Adrenal gland (tissue), 12 donors: ENCODE results near the gene KCNA10. TPM values are rescaled to one million over a fixed set of nuclear protein-coding genes. Genes with fewer than 3 reads are reported as not detected.

ENCODE experiments used
- DNase-seq, 7 donors: peaks; one replicate each; pipeline ENCODE4 v3.0.0-alpha.2; 2019 to 2020
- H3K27ac ChIP-seq, 5 donors: fragments of 200-600 bp; sonication (generic) in 4 of 5; 1 replicate in 3 of 5; 2 replicates in 2 of 5; pipeline versions ENCODE4 v1.5.1 to v1.8.0; 2016 to 2020; ENCODE audit warnings: mild to moderate bottlenecking in 1 of 5
- H3K27me3 ChIP-seq: fragments of 200-600 bp; 2 replicates; pipeline ENCODE4 v1.8.0; 2021
- H3K36me3 ChIP-seq, 2 donors: fragments of 200-600 bp; replicated peaks in 1 of 2; 1 replicate in 1 of 2; 2 replicates in 1 of 2; pipeline versions ENCODE4 v1.5.1 to v1.8.0; 2018 to 2022
- H3K4me1 ChIP-seq, 2 donors: fragments of 200-600 bp; replicated peaks in 1 of 2; 1 replicate in 1 of 2; 2 replicates in 1 of 2; pipeline versions ENCODE4 v1.5.1 to v1.8.0; 2018 to 2021
- H3K4me3 ChIP-seq, 4 donors: fragments of 200-600 bp; sonication (generic) in 3 of 4; one replicate each; pipeline ENCODE4 v1.5.1; 2016 to 2018
- H3K9me3 ChIP-seq, 3 donors: fragments of 200-600 bp; sonication (generic) in 1 of 3; replicated peaks in 1 of 3; 1 replicate in 2 of 3; 2 replicates in 1 of 3; pipeline versions ENCODE4 v1.5.1 to v1.8.0; 2016 to 2021
- POLR2A ChIP-seq, 2 donors: fragments of 450-650 bp; IDR thresholded peaks; one replicate each; pipeline ENCODE4 v1.6.1; 2017; ENCODE audit warnings: antibody characterized with exemption in 2 of 2, mild to moderate bottlenecking in 2 of 2, moderate library complexity in 1 of 2
- WGBS, 4 donors: extraction: QIAGEN DNeasy Blood & Tissue Kit in 2 of 4; methylation state at CpG; one replicate each; pipeline versions ENCODE4 v1.1.5 to v1.1.7; 2013 to 2017; 5-methylcytosine and 5-hydroxymethylcytosine counted together
- intact Hi-C, 2 donors: fragments of 100-400 bp; cut with DNase I; formaldehyde crosslinking; loops; one replicate each; pipeline versions ENCODE4 v1.14.1 to v1.15.0; 2022 to 2023
- polyA plus RNA-seq, 3 donors: library from polyadenylated mRNA; stranded (reverse); fragments of 200-250 nt in 2 of 3; fragments of 350-450 nt in 1 of 3; fragmentation: Illumina TruSeq in 1 of 3; extraction: RNeasy Lipid Tissue Mini Kit (QIAGEN cat#74804) in 1 of 3; gene quantifications; one replicate each; pipeline ENCODE4 v1.2.3, GENCODE V29; 2013 to 2014
- total RNA-seq, 9 donors: library from RNA; depleted of rRNA in 4 of 9; stranded (reverse); fragments of >200 nt in 4 of 9; fragments of 120-200 nt in 1 of 9; fragmentation: NEBNext Ultra II Directional in 1 of 9; extraction: Animal tissue kit (Norgen Biotek cat#: 25700) in 1 of 9; gene quantifications; one replicate each; pipeline versions ENCODE4 v1.1.0 to v1.2.4, GENCODE V29; 2013 to 2023
- TF ChIP-seq, protein P1 (sequence below), 6 experiments: fragments of 450-650 bp in 4 of 6; fragments of 200-600 bp in 2 of 6; sonication (generic) in 1 of 6; IDR thresholded peaks; 1 replicate in 5 of 6; 2 replicates in 1 of 6; pipeline versions ENCODE4 v1.5.1 to v1.8.0; 2016 to 2021; ENCODE audit warnings: antibody characterized with exemption in 6 of 6, mild to moderate bottlenecking in 2 of 6, moderate library complexity in 1 of 6
- donor health status: healthy with polysubstance abuse.
- donor health status: Bipolar disorder and iron deficiency.
- donor health status: DM: yes; HTN: yes; CAD: no.
- donor health status: DM: no; HTN: no; CAD: no.
- donor health status: DM: no; HTN: no; CAD: no.
- donor health status: DM: yes; HTN: yes; CAD: no.

The KCNA10 gene
- total and polyA plus RNA-seq, 12 donors: not detected

DNA sequence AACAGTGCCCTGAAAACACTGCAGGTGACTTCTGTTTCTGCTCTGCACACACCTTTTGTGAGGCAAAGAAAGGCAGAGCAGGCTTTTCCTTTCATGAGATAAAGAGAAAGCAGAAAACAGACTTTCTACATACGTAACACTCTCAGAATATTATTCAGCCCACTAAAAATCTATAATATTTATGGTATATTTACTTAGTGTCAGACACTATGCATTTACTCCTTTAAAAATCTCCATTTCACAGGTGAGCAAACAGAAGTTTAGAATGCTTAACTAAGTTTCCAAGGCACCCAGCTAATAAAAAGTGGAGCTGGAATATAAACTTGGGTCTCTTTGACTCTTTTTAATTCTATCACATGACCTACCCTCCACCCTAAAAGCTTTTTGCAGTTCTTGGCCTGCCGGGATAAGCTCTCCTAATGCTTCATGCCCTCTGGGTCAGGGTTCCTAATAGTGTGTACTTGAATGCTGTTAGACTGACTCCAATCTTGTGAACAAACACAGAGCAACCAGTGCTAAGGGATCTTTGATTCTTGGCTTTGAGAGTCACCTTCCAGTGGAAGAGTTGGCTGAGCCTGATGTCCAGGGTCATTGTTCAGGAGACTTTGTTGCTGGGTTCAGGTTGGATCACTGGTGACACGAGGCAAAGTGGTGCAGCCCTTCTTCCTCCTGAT lies 40.9 kb downstream of the KCNA10 start:
- Histone ChIP-seq H3K36me3 (no peaks in the 10 kb centered on the region), H3K27ac (no peak overlapping the region), H3K9me3 (no peaks in the 10 kb centered on the region), H3K4me3 (no peak overlapping the region), H3K4me1 (peaks cover 15 to 16% of the 10 kb centered on the region in 2 donors), H3K27me3 (no peaks in the 10 kb centered on the region)
- no peak for DNase-seq
- TF ChIP-seq, protein P1, sequence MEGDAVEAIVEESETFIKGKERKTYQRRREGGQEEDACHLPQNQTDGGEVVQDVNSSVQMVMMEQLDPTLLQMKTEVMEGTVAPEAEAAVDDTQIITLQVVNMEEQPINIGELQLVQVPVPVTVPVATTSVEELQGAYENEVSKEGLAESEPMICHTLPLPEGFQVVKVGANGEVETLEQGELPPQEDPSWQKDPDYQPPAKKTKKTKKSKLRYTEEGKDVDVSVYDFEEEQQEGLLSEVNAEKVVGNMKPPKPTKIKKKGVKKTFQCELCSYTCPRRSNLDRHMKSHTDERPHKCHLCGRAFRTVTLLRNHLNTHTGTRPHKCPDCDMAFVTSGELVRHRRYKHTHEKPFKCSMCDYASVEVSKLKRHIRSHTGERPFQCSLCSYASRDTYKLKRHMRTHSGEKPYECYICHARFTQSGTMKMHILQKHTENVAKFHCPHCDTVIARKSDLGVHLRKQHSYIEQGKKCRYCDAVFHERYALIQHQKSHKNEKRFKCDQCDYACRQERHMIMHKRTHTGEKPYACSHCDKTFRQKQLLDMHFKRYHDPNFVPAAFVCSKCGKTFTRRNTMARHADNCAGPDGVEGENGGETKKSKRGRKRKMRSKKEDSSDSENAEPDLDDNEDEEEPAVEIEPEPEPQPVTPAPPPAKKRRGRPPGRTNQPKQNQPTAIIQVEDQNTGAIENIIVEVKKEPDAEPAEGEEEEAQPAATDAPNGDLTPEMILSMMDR (IDR thresholded peaks at IDR 0.05): peak in 1 of 6 experiments; percentile 3
- no peak for TF ChIP-seq POLR2A (IDR thresholded peaks at IDR 0.05)
- intact Hi-C loops: no loop called here
- WGBS, 4 donors: 85 to 92% (median 88%) methylated on average over 2 to 3 of the region's 3 CpGs

DNA sequence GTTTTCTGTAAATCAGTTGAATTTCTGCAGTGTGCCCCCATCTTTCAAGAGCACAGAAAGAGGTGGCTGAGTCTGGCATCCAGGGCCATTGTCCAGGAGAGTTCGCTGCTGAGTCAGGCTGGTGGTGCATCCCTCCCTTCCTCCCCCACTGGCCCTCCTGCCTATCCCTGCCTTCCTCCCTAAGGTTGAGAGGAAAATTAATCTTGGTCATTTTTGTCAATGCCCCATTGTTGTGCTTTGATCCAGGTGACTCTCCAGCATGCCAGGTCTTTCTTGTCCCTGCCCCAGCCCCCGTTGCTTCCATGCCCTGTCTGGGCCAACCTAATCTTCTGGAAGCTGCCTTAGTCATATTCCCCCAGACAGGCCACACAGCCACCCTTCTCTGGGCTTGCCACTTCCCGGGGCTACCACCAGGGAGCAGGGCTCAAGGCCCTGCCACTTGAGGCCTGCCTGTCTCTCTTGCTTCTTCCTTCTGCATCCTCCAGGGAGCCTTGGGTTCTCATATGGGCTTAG lies 41.5 kb downstream of the KCNA10 start:
- H3K4me3 ChIP-seq: no peak overlapping the region
- intact Hi-C loops: no loop called here
- H3K27me3 ChIP-seq: no peaks in the 10 kb centered on the region
- 36 to 54% (median 48%) methylated on average over 3 of the region's 3 CpGs for WGBS, 4 donors
- H3K27ac ChIP-seq: peak overlapping the region in 2 of 5 donors; percentile 9 to 49
- TF ChIP-seq, protein P1 (IDR thresholded peaks at IDR 0.05): peak in 4 of 6 experiments; percentile 7 to 24 (median 22)
- no peak for TF ChIP-seq POLR2A (IDR thresholded peaks at IDR 0.05)
- no peaks in the 10 kb centered on the region for H3K36me3 ChIP-seq
- H3K4me1 ChIP-seq: peaks cover 11 to 14% of the 10 kb centered on the region in 2 donors
- H3K9me3 ChIP-seq: no peaks in the 10 kb centered on the region
- peak in 5 of 7 donors; percentile 31 to 56 (median 37) for DNase-seq

DNA sequence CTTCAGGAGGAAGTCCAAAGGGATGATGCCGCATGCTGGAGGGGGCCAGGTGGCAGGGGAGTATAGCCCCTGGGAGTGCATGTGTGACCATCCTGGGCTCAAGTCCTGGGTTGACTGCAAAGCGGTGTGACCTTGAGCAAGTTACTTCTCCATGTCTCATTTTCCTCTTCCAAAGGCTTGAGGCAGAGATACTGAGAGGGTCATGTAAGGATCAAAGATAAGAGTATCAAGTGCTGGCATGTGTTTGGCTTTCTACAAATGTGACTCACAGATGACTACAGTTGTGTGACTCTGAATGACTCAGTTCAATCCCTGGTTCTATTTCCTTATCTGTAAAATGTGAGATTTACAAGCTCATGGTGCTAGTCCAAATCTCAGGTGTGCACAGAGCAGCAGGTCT lies 41.9 kb downstream of the KCNA10 start:
- H3K27me3 ChIP-seq: no peaks in the 10 kb centered on the region
- WGBS, 4 donors: 53 to 79% (median 70%) methylated on average over 2 of the region's 2 CpGs
- intact Hi-C loops: no loop called here
- H3K36me3 ChIP-seq: no peaks in the 10 kb centered on the region
- peaks cover 7 to 10% of the 10 kb centered on the region in 2 donors for H3K4me1 ChIP-seq
- H3K9me3 ChIP-seq: no peaks in the 10 kb centered on the region
- no peak overlapping the region for H3K4me3 ChIP-seq
- TF ChIP-seq, protein P1 (IDR thresholded peaks at IDR 0.05): no peak
- no peak for TF ChIP-seq POLR2A (IDR thresholded peaks at IDR 0.05)
- H3K27ac ChIP-seq: peak overlapping the region in 2 of 5 donors; percentile 9 to 49
- DNase-seq: peak; percentile 30 to 70 (median 61)

DNA sequence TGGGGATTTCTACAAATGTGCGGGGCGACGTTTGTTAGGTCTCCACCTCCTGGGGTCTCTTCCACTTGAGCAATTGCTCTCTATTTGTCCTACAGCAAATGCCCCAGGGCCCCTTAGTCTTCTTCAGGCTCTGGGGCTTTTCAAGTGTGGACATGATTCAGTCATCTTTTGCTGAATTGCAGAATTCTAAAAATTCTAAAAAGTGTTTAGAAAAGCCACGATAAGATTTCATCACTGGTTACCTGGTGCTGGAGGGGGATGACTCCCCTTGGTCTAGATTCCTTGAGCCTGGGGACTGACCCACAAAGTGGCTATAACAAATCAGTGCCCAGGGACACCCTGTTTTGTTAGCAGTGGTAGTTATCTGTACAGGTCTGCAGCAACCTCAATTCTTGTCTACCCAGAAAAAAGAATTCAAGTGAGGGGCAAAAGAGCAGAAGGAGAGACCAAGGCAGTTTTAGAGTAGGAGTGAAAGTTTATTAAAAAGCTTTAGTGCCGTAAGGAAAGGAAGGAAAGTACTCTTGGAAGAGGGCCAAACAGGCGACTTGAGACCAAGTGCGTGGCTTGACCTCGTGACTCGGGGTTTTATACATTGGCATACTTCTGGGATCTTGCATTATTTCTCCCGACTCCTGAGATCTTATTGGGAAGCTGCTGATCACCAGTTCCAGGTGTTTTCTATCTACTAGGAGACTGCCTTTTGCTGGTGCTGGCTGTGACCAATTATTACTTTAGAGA lies 42.8 kb downstream of the KCNA10 start:
- Histone ChIP-seq H3K4me3 (no peak overlapping the region), H3K27ac (no peak overlapping the region), H3K9me3 (no peaks in the 10 kb centered on the region), H3K36me3 (no peaks in the 10 kb centered on the region), H3K4me1 (peaks cover 7 to 8% of the 10 kb centered on the region in 2 donors), H3K27me3 (no peaks in the 10 kb centered on the region)
- intact Hi-C loops: no loop called here
- 51 to 66% (median 54%) methylated on average over 10 of the region's 10 CpGs for WGBS, 4 donors
- no peak for TF ChIP-seq POLR2A (IDR thresholded peaks at IDR 0.05)
- TF ChIP-seq, protein P1 (IDR thresholded peaks at IDR 0.05): no peak
- peak in 1 of 7 donors; percentile 26 for DNase-seq
